Prostate gland (tissue), 2 donors: ENCODE data around the gene TMPRSS9.

Source experiments
- POLR2A ChIP-seq: fragments of 450-650 bp; IDR thresholded peaks from one replicate; pipeline ENCODE4 v1.6.1; 2016; ENCODE audit warnings: antibody characterized with exemption, mild to moderate bottlenecking
- POLR2AphosphoS5 ChIP-seq: sonication (generic); formaldehyde crosslinking; IDR thresholded peaks from one replicate; pipeline ENCODE4 v1.6.1; 2017; ENCODE audit warnings: antibody characterized with exemption
- TF ChIP-seq, protein P1 (sequence below), 4 experiments: fragments of 200-600 bp in 2 of 4; fragments of 450-650 bp in 2 of 4; sonication (generic) in 2 of 4; IDR thresholded peaks; 1 replicate in 3 of 4; 2 replicates in 1 of 4; pipeline ENCODE4 v1.5.1; 2016 to 2019; ENCODE audit warnings: antibody characterized with exemption in 4 of 4, mild to moderate bottlenecking in 2 of 4, moderate library complexity in 2 of 4

DNA sequence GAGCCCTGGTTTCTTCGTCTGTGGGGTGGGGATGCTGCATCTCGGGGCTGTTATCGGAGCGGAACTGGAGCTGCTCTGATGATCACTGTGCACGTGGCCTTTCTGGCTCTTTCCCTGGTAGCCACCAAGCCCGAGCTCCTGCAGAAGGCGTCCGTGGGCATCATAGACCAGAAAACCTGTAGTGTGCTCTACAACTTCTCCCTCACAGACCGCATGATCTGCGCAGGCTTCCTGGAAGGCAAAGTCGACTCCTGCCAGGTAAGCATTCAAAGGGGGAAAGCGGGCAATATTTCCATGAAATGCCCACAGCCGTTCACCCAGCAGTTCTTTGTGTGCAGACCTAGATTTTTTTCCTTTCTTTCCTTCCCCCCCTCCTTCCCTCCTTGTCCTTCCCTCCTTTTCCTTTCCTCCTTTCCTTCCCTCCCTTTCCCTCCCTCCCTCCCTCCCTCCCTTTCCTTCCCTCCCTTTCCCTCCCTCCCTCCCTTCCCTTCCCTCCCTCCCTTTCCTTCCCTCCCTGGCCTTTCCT lies 57.9 kb downstream of the TMPRSS9 start:
- TF ChIP-seq, protein P1, sequence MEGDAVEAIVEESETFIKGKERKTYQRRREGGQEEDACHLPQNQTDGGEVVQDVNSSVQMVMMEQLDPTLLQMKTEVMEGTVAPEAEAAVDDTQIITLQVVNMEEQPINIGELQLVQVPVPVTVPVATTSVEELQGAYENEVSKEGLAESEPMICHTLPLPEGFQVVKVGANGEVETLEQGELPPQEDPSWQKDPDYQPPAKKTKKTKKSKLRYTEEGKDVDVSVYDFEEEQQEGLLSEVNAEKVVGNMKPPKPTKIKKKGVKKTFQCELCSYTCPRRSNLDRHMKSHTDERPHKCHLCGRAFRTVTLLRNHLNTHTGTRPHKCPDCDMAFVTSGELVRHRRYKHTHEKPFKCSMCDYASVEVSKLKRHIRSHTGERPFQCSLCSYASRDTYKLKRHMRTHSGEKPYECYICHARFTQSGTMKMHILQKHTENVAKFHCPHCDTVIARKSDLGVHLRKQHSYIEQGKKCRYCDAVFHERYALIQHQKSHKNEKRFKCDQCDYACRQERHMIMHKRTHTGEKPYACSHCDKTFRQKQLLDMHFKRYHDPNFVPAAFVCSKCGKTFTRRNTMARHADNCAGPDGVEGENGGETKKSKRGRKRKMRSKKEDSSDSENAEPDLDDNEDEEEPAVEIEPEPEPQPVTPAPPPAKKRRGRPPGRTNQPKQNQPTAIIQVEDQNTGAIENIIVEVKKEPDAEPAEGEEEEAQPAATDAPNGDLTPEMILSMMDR (IDR thresholded peaks at IDR 0.05), result no peak
- TF ChIP-seq POLR2A (no peak), POLR2AphosphoS5 (no peak)
